8988T (cell line): Measurements from ENCODE around the gene DRAP1.

Experiments used
- DNase-seq: peaks from one replicate; pipeline ENCODE4 v3.0.0; 2011

The DRAP1 gene

GRCh38 chr11:65919141-65919572, at the start of gene DRAP1:
Gene DRAP1 (plus strand): TSS chr11:65919426. CDS start chr11:65919502, 76 bp downstream.
- DNase-seq: peak; percentile 92

GRCh38 chr11:65869643-65870306, 49.5 kb upstream of the DRAP1 start:
- no peak for DNase-seq

- no peak for DNase-seq
Observed at GRCh38 chr11:65870307-65870658, 48.9 kb upstream of the DRAP1 start.

- no peak for DNase-seq
Observed at GRCh38 chr11:65870706-65871681, 48.2 kb upstream of the DRAP1 start.

GRCh38 chr11:65871811-65872548, 47.2 kb upstream of the DRAP1 start:
- DNase-seq: no peak

GRCh38 chr11:65872586-65873317, 46.5 kb upstream of the DRAP1 start, which contains the start of gene EFEMP2:
Gene EFEMP2 (minus strand): TSS chr11:65872800. CDS start chr11:65872354, 446 bp downstream.
- DNase-seq: no peak

GRCh38 chr11:65873318-65874156, 45.7 kb upstream of the DRAP1 start:
- peak; percentile 100 for DNase-seq

GRCh38 chr11:65879617-65880016, 39.6 kb upstream of the DRAP1 start, which contains the start of gene CTSW:
Gene CTSW (plus strand): TSS chr11:65879837. CDS start chr11:65879855, 18 bp downstream.
- no peak for DNase-seq

GRCh38 chr11:65880027-65880426, 39.2 kb upstream of the DRAP1 start:
- DNase-seq: no peak

- DNase-seq: no peak
Observed at GRCh38 chr11:65880844-65881421, 38.3 kb upstream of the DRAP1 start.

GRCh38 chr11:65882120-65883057, 36.8 kb upstream of the DRAP1 start:
- no peak for DNase-seq

GRCh38 chr11:65883058-65883761, 36.0 kb upstream of the DRAP1 start:
- no peak for DNase-seq

GRCh38 chr11:65883786-65884715, 35.2 kb upstream of the DRAP1 start:
- no peak for DNase-seq

- peak; percentile 97 for DNase-seq
Observed at GRCh38 chr11:65884716-65885092, 34.5 kb upstream of the DRAP1 start.

GRCh38 chr11:65885231-65885630, 34.0 kb upstream of the DRAP1 start:
- no peak for DNase-seq

GRCh38 chr11:65885808-65886536, 33.3 kb upstream of the DRAP1 start:
- no peak for DNase-seq
